Neural progenitor cell (in vitro differentiated cells): ENCODE data around the gene ZKSCAN8.

ENCODE experiments used
- CTCF ChIP-seq: fragments of 200-600 bp; sonication (generic); IDR thresholded peaks from 2 replicates; pipeline ENCODE4 v1.5.1; 2017; ENCODE audit warnings: antibody characterized with exemption, mild to moderate bottlenecking
- EZH2 ChIP-seq: fragments of 200-600 bp; sonication (generic); IDR thresholded peaks from 2 replicates; pipeline ENCODE4 v1.6.1; 2017; ENCODE audit warnings: antibody characterized with exemption, mild to moderate bottlenecking, moderate library complexity
- EZH2phosphoT487 ChIP-seq: fragments of 200-600 bp; sonication (generic); IDR thresholded peaks from 2 replicates; pipeline ENCODE4 v1.6.1; 2017; ENCODE audit warnings: antibody characterized with exemption

- TF ChIP-seq CTCF (no peak), EZH2 (no peak), EZH2phosphoT487 (no peak)
Measured at GRCh38 chr6:28207510-28208110, 65.9 kb downstream of the ZKSCAN8 start.
